BJ (cell line): ENCODE results near the gene KIR3DL1. TPM values are rescaled to one million over a fixed set of nuclear protein-coding genes. Genes with fewer than 3 reads are reported as not detected.
"Not testable (repeated sequence)": the region's sequence is repeated elsewhere in the genome, so short reads cannot be mapped to it uniquely, and the experiment has no call there.

ENCODE experiments used
- CTCF ChIA-PET: fragments of 350-600 bp; formaldehyde crosslinking; extraction: SDS; loops from one replicate; lab custom pipeline; 2021; ENCODE audit warnings: antibody characterized with exemption, inconsistent platforms; lab: Yijun Ruan, JAX
- POLR2A ChIA-PET: fragments of 300-600 bp; sonication (Branson Sonifier 250); formaldehyde crosslinking; extraction: SDS; loops from one replicate; lab custom pipeline; 2021; ENCODE audit warnings: antibody characterized with exemption; lab: Charles Lee
- DNase-seq: peaks from one replicate; pipeline ENCODE4 v3.0.0-alpha.2; 2011; ENCODE audit warnings: low read depth
- H3K27me3 ChIP-seq: 2 replicates; pipeline ENCODE4 v1.6.0; 2011; ENCODE audit warnings: low read length; ENCODE audit not compliant: control insufficient read depth, insufficient read depth
- H3K36me3 ChIP-seq: 2 replicates; pipeline ENCODE4 v1.5.1; 2011; ENCODE audit warnings: low read length; ENCODE audit not compliant: control insufficient read depth, insufficient read depth
- H3K4me3 ChIP-seq: 2 replicates; pipeline ENCODE4 v1.5.1; 2011; ENCODE audit warnings: low read depth, mild to moderate bottlenecking, control low read depth, low read length
- CTCF ChIP-seq: IDR thresholded peaks from 2 replicates; pipeline ENCODE4 v1.5.1; 2011; ENCODE audit warnings: low read depth, mild to moderate bottlenecking, control low read depth, inconsistent platforms, low read length, moderate library complexity; ENCODE audit not compliant: insufficient read depth
- polyA plus RNA-seq: library from polyadenylated mRNA; depleted of rRNA; stranded (reverse); fragments of >200 nt; gene quantifications from 2 replicates; pipeline ENCODE4 v1.2.3, GENCODE V29; 2011

Gene KIR3DL1
- polyA plus RNA-seq, 1 experiment, result not detected

DNA sequence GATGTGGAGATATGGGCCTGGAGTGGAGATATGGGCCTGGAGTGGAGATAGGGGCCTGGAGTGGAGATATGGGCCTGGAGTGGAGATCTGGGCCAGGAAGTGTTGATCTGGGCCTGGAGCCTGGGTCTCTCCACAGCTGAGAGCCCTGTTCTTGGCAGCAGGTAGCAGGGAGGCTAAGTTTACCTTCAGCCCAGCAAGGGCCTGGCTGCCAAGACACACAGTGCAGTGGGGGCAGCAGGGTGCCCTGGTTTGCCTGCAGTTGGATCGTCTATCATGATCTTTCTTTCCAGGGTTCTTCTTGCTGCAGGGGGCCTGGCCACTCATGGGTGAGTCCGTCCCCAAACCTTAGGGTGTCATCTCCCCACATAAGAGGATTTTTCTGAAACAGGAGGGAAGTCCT is 34.7 kb downstream of the KIR3DL1 start:
- Histone ChIP-seq H3K4me3 (no peak overlapping the region), H3K27me3 (no peaks in the 10 kb centered on the region), H3K36me3 (no peaks in the 10 kb centered on the region)
- no peak for TF ChIP-seq CTCF
- no peak for DNase-seq
- ChIA-PET POLR2A (no interaction called here), CTCF (no interaction called here)

GRCh38 chr19:54851353-54851752 is 35.1 kb downstream of the KIR3DL1 start:
- H3K4me3 ChIP-seq, result no peak overlapping the region
- no peak for DNase-seq
- TF ChIP-seq CTCF, result no peak

GRCh38 chr19:54855241-54855640 is 39.0 kb downstream of the KIR3DL1 start:
- CTCF ChIA-PET, DNase-seq, H3K36me3 ChIP-seq, H3K27me3 ChIP-seq, H3K4me3 ChIP-seq, POLR2A ChIA-PET: not testable (repeated sequence)

More at GRCh38 chr19:54851353-54851752, 35.1 kb downstream of the KIR3DL1 start:
- ChIA-PET POLR2A (no interaction called here), CTCF (no interaction called here)
- Histone ChIP-seq H3K36me3 (no peaks in the 10 kb centered on the region), H3K27me3 (no peaks in the 10 kb centered on the region)

DNA sequence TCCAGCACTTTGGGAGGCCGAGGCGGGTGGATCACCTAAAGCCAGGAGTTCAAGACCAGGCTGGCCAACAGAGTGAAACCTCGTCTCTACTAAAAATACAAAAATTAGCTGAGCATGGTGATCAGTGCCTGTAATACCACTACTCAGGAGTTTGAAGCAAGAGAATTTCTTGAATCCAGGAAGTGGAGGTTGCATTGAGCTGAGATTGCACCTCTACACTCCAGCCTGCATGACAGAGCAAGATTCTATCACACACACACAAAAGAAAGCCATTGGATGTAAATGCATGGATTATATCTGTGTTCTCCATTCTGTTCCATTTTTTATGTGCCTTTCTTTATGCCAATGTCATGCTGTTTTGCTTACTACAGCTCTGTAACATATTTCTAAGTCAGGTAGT is 42.2 kb downstream of the KIR3DL1 start:
- H3K36me3 ChIP-seq, DNase-seq, POLR2A ChIA-PET, H3K27me3 ChIP-seq, CTCF ChIA-PET, H3K4me3 ChIP-seq: not testable (repeated sequence)

GRCh38 chr19:54859421-54859820 is 43.2 kb downstream of the KIR3DL1 start:
- H3K27me3 ChIP-seq, H3K36me3 ChIP-seq, DNase-seq, H3K4me3 ChIP-seq, POLR2A ChIA-PET, CTCF ChIA-PET: not testable (repeated sequence)

- DNase-seq, CTCF ChIA-PET, H3K4me3 ChIP-seq, POLR2A ChIA-PET, H3K27me3 ChIP-seq, H3K36me3 ChIP-seq: not testable (repeated sequence)
Measured at GRCh38 chr19:54863459-54863858, 47.2 kb downstream of the KIR3DL1 start.

- CTCF ChIA-PET, result interaction anchor here (0.5 kb wide), 1 partner anchor 27 kb away, joined by 3 read pairs; no protein-coding TSS in a partner anchor
- Histone ChIP-seq H3K4me3 (no peak overlapping the region), H3K27me3 (no peaks in the 10 kb centered on the region), H3K36me3 (no peaks in the 10 kb centered on the region)
- no peak for DNase-seq
- POLR2A ChIA-PET, result no interaction called here
- no peak for TF ChIP-seq CTCF
Measured at GRCh38 chr19:54871696-54872095, 55.4 kb downstream of the KIR3DL1 start.
